ENCODE results near the gene PTPN1.
A peak's percentile ranks its signal among the peaks of the same experiment; 100 is the strongest.

PTPN1 gene

GRCh38 chr20:50608750-50609104 lies 98.5 kb downstream of the PTPN1 start:
- no peak overlapping the region for H3K4me3 ChIP-seq (ENCODE audit: low read length in 2 of 2)
- peaks cover 0 to 8% (median 0%) of the 10 kb centered on the region in 3 experiments for H3K27me3 ChIP-seq (ENCODE audit: control insufficient read depth in 3 of 3, insufficient read depth in 3 of 3, low read depth in 1 of 3, low read length in 3 of 3)
- H2BK15ac ChIP-seq (ENCODE audit: low read length) = peak overlapping the region; percentile 85
- no peak overlapping the region for H2BK120ac ChIP-seq (ENCODE audit: low read depth, low read length)
- no peak overlapping the region for H4K8ac ChIP-seq (ENCODE audit: low read depth, low read length)
- WGBS, 2 donors (ENCODE audit: extremely low coverage in 2 of 2, insufficient read length in 2 of 2, insufficient replicate concordance in 1 of 2) = no CpG with 5 or more reads among the region's 13 CpGs
- no peak overlapping the region for H3K4ac ChIP-seq (ENCODE audit: low read length)
- peak overlapping the region; percentile 45 for H2AFZ ChIP-seq (ENCODE audit: low read length)
- H3K18ac ChIP-seq (ENCODE audit: low read length) = peak overlapping the region; percentile 57
- H2BK12ac ChIP-seq (ENCODE audit: low read length) = no peak overlapping the region
- peak overlapping the region; percentile 82 for H2BK5ac ChIP-seq (ENCODE audit: low read length)
- H3K9me3 ChIP-seq (replicated peaks in 1 of 2; ENCODE audit: control insufficient read depth in 2 of 2, insufficient read depth in 1 of 2, low read depth in 1 of 2, low read length in 2 of 2) = no peaks in the 10 kb centered on the region
- peaks cover 0 to 1% of the 10 kb centered on the region in 2 donors for H3K36me3 ChIP-seq (replicated peaks in 1 of 2; ENCODE audit: control insufficient read depth in 2 of 2, insufficient read depth in 2 of 2, low read length in 2 of 2)
- H3K14ac ChIP-seq (ENCODE audit: low read length) = peak overlapping the region; percentile 21
- H3K79me1 ChIP-seq (ENCODE audit: low read depth, low read length) = no peaks in the 10 kb centered on the region
- H3K9ac ChIP-seq (ENCODE audit: low read depth, low read length, poor library complexity) = peak overlapping the region; percentile 44
- H4K91ac ChIP-seq (ENCODE audit: low read depth, low read length, poor library complexity) = no peak overlapping the region
- H2AK5ac ChIP-seq (ENCODE audit: low read depth, low read length) = peak overlapping the region; percentile 81
- no peak overlapping the region for H3K4me2 ChIP-seq (ENCODE audit: insufficient read depth, low read length, poor library complexity, severe bottlenecking)
- peak overlapping the region; percentile 89 for H3K23ac ChIP-seq (ENCODE audit: low read depth, low read length, poor library complexity)
- no peak overlapping the region for H3K27ac ChIP-seq (replicated peaks; ENCODE audit: low read length)
- no peak for DNase-seq (ENCODE audit: low spot score)
- peaks cover 0 to 2% of the 10 kb centered on the region in 2 donors for H3K4me1 ChIP-seq (ENCODE audit: control insufficient read depth in 2 of 2, insufficient read depth in 1 of 2, low read depth in 1 of 2, low read length in 2 of 2)

GRCh38 chr20:50609438-50609989 lies 99.3 kb downstream of the PTPN1 start:
- peak overlapping the region; percentile 71 for H3K18ac ChIP-seq (ENCODE audit: low read length)
- H4K91ac ChIP-seq (ENCODE audit: low read depth, low read length, poor library complexity) = no peak overlapping the region
- peak overlapping the region; percentile 49 for H2BK15ac ChIP-seq (ENCODE audit: low read length)
- H3K27me3 ChIP-seq (ENCODE audit: control insufficient read depth in 3 of 3, insufficient read depth in 3 of 3, low read depth in 1 of 3, low read length in 3 of 3) = peaks cover 0 to 5% (median 0%) of the 10 kb centered on the region in 3 experiments
- peaks cover 0 to 4% of the 10 kb centered on the region in 2 donors for H3K4me1 ChIP-seq (ENCODE audit: control insufficient read depth in 2 of 2, insufficient read depth in 1 of 2, low read depth in 1 of 2, low read length in 2 of 2)
- H3K79me1 ChIP-seq (ENCODE audit: low read depth, low read length) = no peaks in the 10 kb centered on the region
- no peak overlapping the region for H3K4me2 ChIP-seq (ENCODE audit: insufficient read depth, low read length, poor library complexity, severe bottlenecking)
- no peak overlapping the region for H2BK120ac ChIP-seq (ENCODE audit: low read depth, low read length)
- H3K9me3 ChIP-seq (replicated peaks in 1 of 2; ENCODE audit: control insufficient read depth in 2 of 2, insufficient read depth in 1 of 2, low read depth in 1 of 2, low read length in 2 of 2) = peaks cover 0 to 1% of the 10 kb centered on the region in 2 donors
- peak overlapping the region; percentile 89 for H3K23ac ChIP-seq (ENCODE audit: low read depth, low read length, poor library complexity)
- WGBS, 2 donors (ENCODE audit: extremely low coverage in 2 of 2, insufficient read length in 2 of 2, insufficient replicate concordance in 1 of 2) = no CpG with 5 or more reads among the region's 28 CpGs
- peak overlapping the region; percentile 99 for H3K14ac ChIP-seq (ENCODE audit: low read length)
- no peak for DNase-seq (ENCODE audit: low spot score)
- H2AK5ac ChIP-seq (ENCODE audit: low read depth, low read length) = peak overlapping the region; percentile 81
- peak overlapping the region; percentile 84 for H2BK12ac ChIP-seq (ENCODE audit: low read length)
- H4K8ac ChIP-seq (ENCODE audit: low read depth, low read length) = peak overlapping the region; percentile 43
- peaks cover 0 to 1% of the 10 kb centered on the region in 2 donors for H3K36me3 ChIP-seq (replicated peaks in 1 of 2; ENCODE audit: control insufficient read depth in 2 of 2, insufficient read depth in 2 of 2, low read length in 2 of 2)
- H2BK5ac ChIP-seq (ENCODE audit: low read length) = no peak overlapping the region
- peak overlapping the region; percentile 45 for H2AFZ ChIP-seq (ENCODE audit: low read length)
- H3K4me3 ChIP-seq (ENCODE audit: low read length in 2 of 2) = no peak overlapping the region
- H3K9ac ChIP-seq (ENCODE audit: low read depth, low read length, poor library complexity) = peak overlapping the region; percentile 44
- H3K27ac ChIP-seq (replicated peaks; ENCODE audit: low read length) = no peak overlapping the region
- no peak overlapping the region for H3K4ac ChIP-seq (ENCODE audit: low read length)

- no peak overlapping the region for H2BK15ac ChIP-seq (ENCODE audit: low read length)
- H3K36me3 ChIP-seq (replicated peaks in 1 of 2; ENCODE audit: control insufficient read depth in 2 of 2, insufficient read depth in 2 of 2, low read length in 2 of 2) = peaks cover 0 to 1% of the 10 kb centered on the region in 2 donors
Measured at GRCh38 chr20:50610212-50610718, 100.1 kb downstream of the PTPN1 start.

GRCh38 chr20:50611128-50611810 lies 101.1 kb downstream of the PTPN1 start:
- Histone ChIP-seq H3K23ac (ENCODE audit: low read depth, low read length, poor library complexity) (no peak overlapping the region), H3K18ac (ENCODE audit: low read length) (no peak overlapping the region), H2AK5ac (ENCODE audit: low read depth, low read length) (no peak overlapping the region), H2AFZ (ENCODE audit: low read length) (no peak overlapping the region), H3K27ac (replicated peaks; ENCODE audit: low read length) (no peak overlapping the region), H3K14ac (ENCODE audit: low read length) (no peak overlapping the region), H3K4me2 (ENCODE audit: insufficient read depth, low read length, poor library complexity, severe bottlenecking) (no peak overlapping the region), H3K9me3 (replicated peaks in 1 of 2; ENCODE audit: control insufficient read depth in 2 of 2, insufficient read depth in 1 of 2, low read depth in 1 of 2, low read length in 2 of 2) (peaks cover 0 to 1% of the 10 kb centered on the region in 2 donors), H3K27me3 (ENCODE audit: control insufficient read depth in 3 of 3, insufficient read depth in 3 of 3, low read depth in 1 of 3, low read length in 3 of 3) (peaks cover 0 to 5% (median 0%) of the 10 kb centered on the region in 3 experiments), H3K9ac (ENCODE audit: low read depth, low read length, poor library complexity) (no peak overlapping the region), H4K91ac (ENCODE audit: low read depth, low read length, poor library complexity) (no peak overlapping the region), H2BK120ac (ENCODE audit: low read depth, low read length) (no peak overlapping the region), H2BK5ac (ENCODE audit: low read length) (no peak overlapping the region), H3K4ac (ENCODE audit: low read length) (no peak overlapping the region), H4K8ac (ENCODE audit: low read depth, low read length) (no peak overlapping the region), H2BK15ac (ENCODE audit: low read length) (no peak overlapping the region), H3K79me1 (ENCODE audit: low read depth, low read length) (no peaks in the 10 kb centered on the region), H2BK12ac (ENCODE audit: low read length) (no peak overlapping the region), H3K4me1 (ENCODE audit: control insufficient read depth in 2 of 2, insufficient read depth in 1 of 2, low read depth in 1 of 2, low read length in 2 of 2) (peaks cover 0 to 4% of the 10 kb centered on the region in 2 donors), H3K36me3 (replicated peaks in 1 of 2; ENCODE audit: control insufficient read depth in 2 of 2, insufficient read depth in 2 of 2, low read length in 2 of 2) (peaks cover 0 to 1% of the 10 kb centered on the region in 2 donors), H3K4me3 (ENCODE audit: low read length in 2 of 2) (no peak overlapping the region)
- no CpG with 5 or more reads among the region's 15 CpGs for WGBS, 2 donors (ENCODE audit: extremely low coverage in 2 of 2, insufficient read length in 2 of 2, insufficient replicate concordance in 1 of 2)
- no peak for DNase-seq (ENCODE audit: low spot score)

More at GRCh38 chr20:50610212-50610718, 100.1 kb downstream of the PTPN1 start:
- H2BK5ac ChIP-seq (ENCODE audit: low read length) = no peak overlapping the region
- no peak for DNase-seq (ENCODE audit: low spot score)
- no peak overlapping the region for H3K4me2 ChIP-seq (ENCODE audit: insufficient read depth, low read length, poor library complexity, severe bottlenecking)
- no peak overlapping the region for H2BK12ac ChIP-seq (ENCODE audit: low read length)
- no peaks in the 10 kb centered on the region for H3K79me1 ChIP-seq (ENCODE audit: low read depth, low read length)
- H3K14ac ChIP-seq (ENCODE audit: low read length) = no peak overlapping the region
- H2BK120ac ChIP-seq (ENCODE audit: low read depth, low read length) = no peak overlapping the region
- no peak overlapping the region for H2AFZ ChIP-seq (ENCODE audit: low read length)
- no peak overlapping the region for H4K91ac ChIP-seq (ENCODE audit: low read depth, low read length, poor library complexity)
- no peak overlapping the region for H3K23ac ChIP-seq (ENCODE audit: low read depth, low read length, poor library complexity)
- no peak overlapping the region for H3K4me3 ChIP-seq (ENCODE audit: low read length in 2 of 2)
- no peak overlapping the region for H2AK5ac ChIP-seq (ENCODE audit: low read depth, low read length)
- WGBS, 2 donors (ENCODE audit: extremely low coverage in 2 of 2, insufficient read length in 2 of 2, insufficient replicate concordance in 1 of 2) = no CpG with 5 or more reads among the region's 4 CpGs
- peaks cover 0 to 1% of the 10 kb centered on the region in 2 donors for H3K9me3 ChIP-seq (replicated peaks in 1 of 2; ENCODE audit: control insufficient read depth in 2 of 2, insufficient read depth in 1 of 2, low read depth in 1 of 2, low read length in 2 of 2)
- H4K8ac ChIP-seq (ENCODE audit: low read depth, low read length) = no peak overlapping the region
- no peak overlapping the region for H3K9ac ChIP-seq (ENCODE audit: low read depth, low read length, poor library complexity)
- no peak overlapping the region for H3K27ac ChIP-seq (replicated peaks; ENCODE audit: low read length)
- H3K27me3 ChIP-seq (ENCODE audit: control insufficient read depth in 3 of 3, insufficient read depth in 3 of 3, low read depth in 1 of 3, low read length in 3 of 3) = peaks cover 0 to 5% (median 0%) of the 10 kb centered on the region in 3 experiments
- peaks cover 0 to 4% of the 10 kb centered on the region in 2 donors for H3K4me1 ChIP-seq (ENCODE audit: control insufficient read depth in 2 of 2, insufficient read depth in 1 of 2, low read depth in 1 of 2, low read length in 2 of 2)
- H3K4ac ChIP-seq (ENCODE audit: low read length) = no peak overlapping the region
- H3K18ac ChIP-seq (ENCODE audit: low read length) = peak overlapping the region; percentile 32
